ENCODE measurements around the gene BDKRB1. TPM values are rescaled to one million over a fixed set of nuclear protein-coding genes. Genes with fewer than 3 reads are reported as not detected.

BDKRB1 gene
- total and polyA plus RNA-seq, 2 donors (not counting 3 experiments of a cell fraction or from before 2014, with no cell fraction given), result not detected

DNA sequence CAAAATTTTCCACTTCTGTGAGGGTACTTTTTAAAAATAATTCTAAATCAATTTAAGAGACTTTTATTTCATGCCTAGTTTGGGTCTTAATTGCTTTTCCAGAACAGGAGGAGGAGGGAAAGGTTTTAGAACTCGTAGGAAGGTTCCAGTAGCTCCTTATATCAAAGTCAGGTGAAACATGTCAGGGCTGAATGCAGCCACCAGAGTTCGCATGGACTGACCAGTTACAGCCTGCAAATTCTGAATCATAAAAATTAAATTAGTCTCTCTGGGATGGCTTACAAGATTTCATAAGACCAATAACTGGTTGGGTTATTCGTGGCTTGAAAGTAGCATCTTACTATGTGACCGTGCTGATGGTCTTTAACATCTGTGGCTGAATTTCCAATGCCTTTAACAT is 397 bp downstream of the BDKRB1 start:
- DNase-seq (ENCODE audit: low read depth, low spot score), result peak; percentile 6

DNA sequence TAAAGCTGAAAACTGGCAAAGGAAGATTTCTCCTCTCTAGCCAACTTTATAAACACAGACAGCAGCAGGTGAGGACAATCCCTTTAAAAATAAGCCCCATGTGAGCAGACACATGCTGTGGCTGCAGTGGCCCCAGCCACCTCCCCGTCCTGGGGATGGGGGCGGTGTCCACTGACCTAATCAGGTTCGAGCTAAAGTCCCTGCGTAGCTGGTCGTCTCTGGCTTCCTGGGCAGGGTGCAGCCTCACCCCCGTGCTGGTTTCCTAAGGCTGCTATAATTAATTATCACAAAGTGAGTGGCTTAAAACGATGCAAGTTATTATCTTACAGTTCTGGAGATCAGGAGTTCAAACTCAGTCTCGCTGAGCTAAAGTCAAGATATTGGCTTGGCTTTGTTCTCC is 1.0 kb downstream of the BDKRB1 start:
- CTCF ChIA-PET, result interaction anchor here (1.1 to 1.5 kb wide), 2 partner anchors 19 to 30 kb away, joined by 3 to 5 read pairs; no protein-coding TSS in a partner anchor
- Histone ChIP-seq H3K36me3 (ENCODE audit: control insufficient read depth in 2 of 2, extremely low read depth in 1 of 2, insufficient read depth in 2 of 2, low read length in 2 of 2) (no peaks in the 10 kb centered on the region), H3K9me3 (replicated peaks; ENCODE audit: control insufficient read depth, insufficient read depth, low read length) (no peaks in the 10 kb centered on the region), H3K27ac (ENCODE audit: insufficient read depth, low read depth, low read length) (no peak overlapping the region), H3K4me3 (replicated peaks in 1 of 3; ENCODE audit: insufficient read depth in 1 of 3, low read depth in 1 of 3, low read length in 3 of 3) (no peak overlapping the region), H2AFZ (ENCODE audit: low read depth, low read length) (no peak overlapping the region), H3K4me1 (ENCODE audit: control insufficient read depth, extremely low read depth, insufficient read depth, low read length) (no peaks in the 10 kb centered on the region), H3K9ac (replicated peaks; ENCODE audit: extremely low read depth, insufficient read depth, low read length) (no peak overlapping the region), H3K4me2 (ENCODE audit: insufficient read depth, low read length) (no peak overlapping the region), H3K27me3 (ENCODE audit: control insufficient read depth in 2 of 2, insufficient read depth in 2 of 2, low read length in 2 of 2) (no peaks in the 10 kb centered on the region), H3K9me1 (replicated peaks; ENCODE audit: control insufficient read depth, extremely low read depth, insufficient read depth, low read length) (no peaks in the 10 kb centered on the region), H3K79me2 (ENCODE audit: control insufficient read depth, insufficient read depth, low read length) (no peaks in the 10 kb centered on the region), H4K20me1 (replicated peaks; ENCODE audit: control insufficient read depth, extremely low read depth, insufficient read depth, low read length) (no peaks in the 10 kb centered on the region)
- intact Hi-C loops (cut with micrococcal nuclease) (no loop called here), dilution Hi-C loops (cut with MboI; ENCODE audit: extremely low pct_ligation_motif_present, low sequenced_read_pairs) (no loop called here)
- POLR2A ChIA-PET, result no interaction called here
- no TSS peak for BruUV-seq (replicated peaks)
- no peak for FAIRE-seq
- no peak for TF ChIP-seq GATA2 (IDR thresholded peaks at IDR 0.05; ENCODE audit: insufficient read depth, insufficient read length, low read depth, low read length)
- no peak for TF ChIP-seq FOS (IDR thresholded peaks at IDR 0.05; ENCODE audit: borderline replicate concordance, insufficient read depth, low read length)
- no peak for TF ChIP-seq POLR2A (IDR thresholded peaks at IDR 0.05; ENCODE audit: low read depth, low read length)
- no peak for TF ChIP-seq JUN (IDR thresholded peaks at IDR 0.05; ENCODE audit: borderline replicate concordance, insufficient read depth, insufficient read length, low read depth)
- TF ChIP-seq, protein P1, sequence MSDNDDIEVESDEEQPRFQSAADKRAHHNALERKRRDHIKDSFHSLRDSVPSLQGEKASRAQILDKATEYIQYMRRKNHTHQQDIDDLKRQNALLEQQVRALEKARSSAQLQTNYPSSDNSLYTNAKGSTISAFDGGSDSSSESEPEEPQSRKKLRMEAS (IDR thresholded peaks at IDR 0.05; ENCODE audit: insufficient read depth, insufficient read length), result no peak
- no peak for TF ChIP-seq POLR2AphosphoS5 (IDR thresholded peaks at IDR 0.05; ENCODE audit: insufficient read depth, low read depth, low read length)
- no peak for TF ChIP-seq EZH2 (IDR thresholded peaks at IDR 0.05; ENCODE audit: borderline replicate concordance, low read depth, low read length, severe bottlenecking)
- TF ChIP-seq MYC (IDR thresholded peaks at IDR 0.05; ENCODE audit: low read depth, low read length), result no peak
- TF ChIP-seq, protein P2, sequence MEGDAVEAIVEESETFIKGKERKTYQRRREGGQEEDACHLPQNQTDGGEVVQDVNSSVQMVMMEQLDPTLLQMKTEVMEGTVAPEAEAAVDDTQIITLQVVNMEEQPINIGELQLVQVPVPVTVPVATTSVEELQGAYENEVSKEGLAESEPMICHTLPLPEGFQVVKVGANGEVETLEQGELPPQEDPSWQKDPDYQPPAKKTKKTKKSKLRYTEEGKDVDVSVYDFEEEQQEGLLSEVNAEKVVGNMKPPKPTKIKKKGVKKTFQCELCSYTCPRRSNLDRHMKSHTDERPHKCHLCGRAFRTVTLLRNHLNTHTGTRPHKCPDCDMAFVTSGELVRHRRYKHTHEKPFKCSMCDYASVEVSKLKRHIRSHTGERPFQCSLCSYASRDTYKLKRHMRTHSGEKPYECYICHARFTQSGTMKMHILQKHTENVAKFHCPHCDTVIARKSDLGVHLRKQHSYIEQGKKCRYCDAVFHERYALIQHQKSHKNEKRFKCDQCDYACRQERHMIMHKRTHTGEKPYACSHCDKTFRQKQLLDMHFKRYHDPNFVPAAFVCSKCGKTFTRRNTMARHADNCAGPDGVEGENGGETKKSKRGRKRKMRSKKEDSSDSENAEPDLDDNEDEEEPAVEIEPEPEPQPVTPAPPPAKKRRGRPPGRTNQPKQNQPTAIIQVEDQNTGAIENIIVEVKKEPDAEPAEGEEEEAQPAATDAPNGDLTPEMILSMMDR (IDR thresholded peaks at IDR 0.05; ENCODE audit: extremely low read depth in 1 of 2, insufficient read depth in 1 of 2, low read depth in 1 of 2, low read length in 2 of 2), result no peak
- no peak for DNase-seq (ENCODE audit: low read depth, low spot score)

More for the DNA sequence above, 397 bp downstream of the BDKRB1 start:
- Histone ChIP-seq H3K9me3 (replicated peaks; ENCODE audit: control insufficient read depth, insufficient read depth, low read length) (no peaks in the 10 kb centered on the region), H3K4me1 (ENCODE audit: control insufficient read depth, extremely low read depth, insufficient read depth, low read length) (no peaks in the 10 kb centered on the region), H3K9me1 (replicated peaks; ENCODE audit: control insufficient read depth, extremely low read depth, insufficient read depth, low read length) (no peaks in the 10 kb centered on the region), H3K27ac (ENCODE audit: insufficient read depth, low read depth, low read length) (no peak overlapping the region), H2AFZ (ENCODE audit: low read depth, low read length) (no peak overlapping the region), H3K27me3 (ENCODE audit: control insufficient read depth in 2 of 2, insufficient read depth in 2 of 2, low read length in 2 of 2) (no peaks in the 10 kb centered on the region), H3K79me2 (ENCODE audit: control insufficient read depth, insufficient read depth, low read length) (no peaks in the 10 kb centered on the region), H3K4me3 (replicated peaks in 1 of 3; ENCODE audit: insufficient read depth in 1 of 3, low read depth in 1 of 3, low read length in 3 of 3) (no peak overlapping the region), H3K9ac (replicated peaks; ENCODE audit: extremely low read depth, insufficient read depth, low read length) (no peak overlapping the region), H4K20me1 (replicated peaks; ENCODE audit: control insufficient read depth, extremely low read depth, insufficient read depth, low read length) (no peaks in the 10 kb centered on the region), H3K36me3 (ENCODE audit: control insufficient read depth in 2 of 2, extremely low read depth in 1 of 2, insufficient read depth in 2 of 2, low read length in 2 of 2) (no peaks in the 10 kb centered on the region), H3K4me2 (ENCODE audit: insufficient read depth, low read length) (no peak overlapping the region)
- BruUV-seq (replicated peaks), result no TSS peak
- no peak for TF ChIP-seq MYC (IDR thresholded peaks at IDR 0.05; ENCODE audit: low read depth, low read length)
- TF ChIP-seq EZH2 (IDR thresholded peaks at IDR 0.05; ENCODE audit: borderline replicate concordance, low read depth, low read length, severe bottlenecking), result no peak
- TF ChIP-seq GATA2 (IDR thresholded peaks at IDR 0.05; ENCODE audit: insufficient read depth, insufficient read length, low read depth, low read length), result no peak
- no peak for TF ChIP-seq JUN (IDR thresholded peaks at IDR 0.05; ENCODE audit: borderline replicate concordance, insufficient read depth, insufficient read length, low read depth)
- TF ChIP-seq, protein P2 (IDR thresholded peaks at IDR 0.05; ENCODE audit: extremely low read depth in 1 of 2, insufficient read depth in 1 of 2, low read depth in 1 of 2, low read length in 2 of 2), result no peak
- no peak for TF ChIP-seq POLR2A (IDR thresholded peaks at IDR 0.05; ENCODE audit: low read depth, low read length)
- dilution Hi-C loops (cut with MboI; ENCODE audit: extremely low pct_ligation_motif_present, low sequenced_read_pairs), result no loop called here
- POLR2A ChIA-PET, result no interaction called here
- CTCF ChIA-PET, result interaction anchor here (1.1 to 1.5 kb wide), 2 partner anchors 19 to 31 kb away, joined by 3 to 5 read pairs; no protein-coding TSS in a partner anchor
- FAIRE-seq, result no peak
- intact Hi-C loops (cut with micrococcal nuclease), result no loop called here
